ENCODE results near the gene COL6A3.

COL6A3 gene

DNA sequence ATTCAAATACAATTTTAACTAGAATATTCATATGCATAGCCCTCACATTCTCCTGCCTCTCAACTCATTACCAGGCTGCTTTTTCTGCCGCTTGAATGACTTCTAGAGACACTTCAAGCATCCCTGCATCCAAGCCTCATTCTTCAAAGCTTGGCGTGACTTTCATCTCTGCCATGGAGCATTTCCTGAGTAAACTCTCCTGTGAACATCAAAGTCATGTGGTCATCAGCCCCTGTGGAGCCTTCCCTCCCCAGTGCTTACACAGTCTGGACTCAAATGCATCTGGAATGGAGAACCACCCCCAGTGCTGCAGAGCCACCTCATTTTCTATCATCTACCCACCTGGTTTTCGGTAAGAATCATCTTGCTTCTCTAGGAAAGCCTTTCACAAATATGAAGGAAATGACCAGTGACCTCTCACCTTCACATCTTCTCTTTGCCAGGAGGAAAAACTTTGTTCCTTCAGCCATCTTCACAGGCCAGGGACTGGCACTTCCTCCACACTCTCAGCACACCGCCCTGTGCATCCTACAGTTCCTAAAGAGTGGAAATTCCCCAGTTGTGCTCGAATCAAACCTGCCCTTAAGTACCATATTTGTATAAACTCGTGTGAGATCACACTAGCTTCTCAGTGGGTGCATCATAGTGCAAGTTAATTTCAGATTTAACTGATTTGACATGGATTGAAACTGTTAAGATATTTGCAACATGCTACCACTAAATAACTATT lies 116.4 kb downstream of the COL6A3 start:
- no peak for DNase-seq (ENCODE audit: low read depth in 2 of 2)

DNA sequence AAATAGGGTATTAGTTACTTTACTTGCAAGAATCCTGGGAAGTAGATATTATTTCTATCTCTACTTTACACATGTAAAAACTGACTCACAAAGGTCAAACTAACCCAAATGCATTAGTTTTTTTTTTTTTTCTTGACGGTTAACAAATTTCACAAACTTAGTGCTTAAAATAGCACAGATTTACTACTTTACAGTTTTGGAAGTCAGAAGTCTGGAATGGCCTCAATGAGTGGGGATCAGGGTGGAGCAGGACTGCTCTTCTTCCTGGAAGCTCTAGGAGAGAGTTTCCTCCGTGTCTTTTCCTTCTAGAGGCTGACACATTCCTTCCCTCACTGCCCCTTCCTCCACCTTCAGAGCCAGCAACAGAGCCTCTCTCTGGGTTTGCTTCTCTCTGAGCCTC lies 117.2 kb downstream of the COL6A3 start:
- DNase-seq (ENCODE audit: low read depth in 2 of 2): peak; percentile 69 to 70

DNA sequence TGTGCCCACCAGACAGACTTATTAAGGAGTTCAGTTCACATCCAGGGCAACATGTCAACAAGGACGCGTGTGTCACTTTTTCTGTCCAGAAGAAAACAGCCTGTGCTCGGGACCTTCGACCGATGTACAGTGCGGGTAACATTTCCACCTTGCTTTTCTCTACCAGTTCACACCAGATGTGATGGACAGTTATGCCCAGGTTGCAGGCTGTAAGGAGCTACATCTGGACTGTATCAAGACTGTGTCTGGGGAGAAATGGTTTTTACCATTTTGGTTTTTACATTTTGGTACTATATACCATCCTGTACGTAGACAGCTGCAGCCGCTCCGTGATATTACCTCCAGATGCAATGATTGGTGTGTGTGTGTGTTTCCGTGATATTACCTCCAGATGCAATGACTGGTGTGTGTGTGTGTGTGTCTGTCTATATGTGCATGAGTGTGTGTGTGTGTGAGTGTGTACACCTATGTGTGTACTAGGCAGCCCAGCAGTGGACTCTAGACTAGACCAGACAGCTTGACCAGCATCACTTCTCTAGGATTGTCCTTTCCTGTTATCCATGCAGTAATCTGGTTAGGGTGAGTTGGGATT lies 118.0 kb downstream of the COL6A3 start:
- no peak for DNase-seq (ENCODE audit: low read depth in 2 of 2)

DNA sequence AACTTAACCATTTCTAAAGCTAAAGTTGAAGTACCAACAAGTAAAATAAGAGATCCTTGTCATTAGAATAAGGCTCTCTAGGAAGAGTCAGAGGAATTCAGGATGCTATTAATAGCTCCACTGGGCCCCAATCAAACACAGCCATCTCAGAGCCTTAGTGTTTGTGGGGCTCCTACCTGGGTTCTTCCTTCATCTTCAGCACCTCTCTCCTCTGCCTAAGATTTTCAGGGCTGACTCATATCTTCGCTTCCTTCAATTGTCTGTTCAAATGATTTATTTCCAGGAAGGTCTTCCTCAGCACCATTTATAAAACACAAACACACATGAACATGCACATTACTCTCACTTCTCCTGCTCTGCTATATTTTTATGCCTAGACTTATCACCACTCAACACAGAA lies 119.5 kb downstream of the COL6A3 start:
- no peak for DNase-seq (ENCODE audit: low read depth in 2 of 2)

DNA sequence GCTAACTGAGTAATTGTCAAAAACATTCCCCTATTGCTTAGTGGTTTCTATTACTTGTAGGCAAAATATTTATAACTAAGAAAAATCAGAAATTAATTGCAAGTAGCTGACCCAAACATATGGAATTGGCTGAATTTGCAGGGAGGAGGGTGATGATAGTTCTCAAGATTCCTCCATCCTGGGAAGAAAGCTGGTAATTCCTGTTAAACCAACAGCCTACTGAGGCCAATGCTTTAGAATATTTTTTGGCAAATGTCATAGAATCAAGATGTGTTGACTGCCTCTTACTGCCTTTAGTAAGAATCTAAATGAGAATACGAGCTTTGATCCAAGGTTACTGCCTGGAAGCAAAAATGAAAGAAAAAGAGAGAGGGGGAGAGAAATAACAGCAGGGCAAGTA lies 120.0 kb downstream of the COL6A3 start:
- peak; percentile 91 to 93 for DNase-seq (ENCODE audit: low read depth in 2 of 2)

DNA sequence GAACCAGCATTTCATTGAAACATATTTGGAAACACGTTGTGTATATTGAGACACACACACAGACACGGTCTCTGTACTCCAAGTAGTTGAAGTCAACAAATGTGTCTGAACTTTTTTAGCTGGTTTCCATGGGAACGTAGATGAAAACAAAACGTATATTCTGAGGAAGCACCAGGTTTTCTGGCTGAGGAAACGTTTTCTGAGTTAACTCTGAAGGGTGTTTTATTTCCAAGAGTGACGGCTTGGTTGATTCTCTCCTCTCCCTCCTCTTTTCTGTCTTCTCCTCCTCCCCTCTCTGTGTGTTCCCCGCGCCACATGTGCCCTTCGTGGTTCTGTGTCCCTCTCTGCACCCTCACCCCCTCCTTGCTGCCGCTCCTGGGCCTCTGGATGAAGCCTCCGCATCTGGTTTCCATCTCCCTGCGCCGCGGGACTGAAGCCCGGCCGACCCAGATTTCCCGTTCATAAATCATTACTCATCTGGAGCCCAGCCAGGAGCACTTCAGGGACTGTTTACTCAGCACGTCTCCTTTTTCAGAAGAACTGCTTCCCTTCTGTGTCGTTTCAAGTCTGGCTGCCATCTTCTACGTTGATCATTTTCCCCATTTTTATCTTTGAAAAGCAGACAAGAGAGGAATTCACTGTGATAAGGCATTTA lies 122.7 kb downstream of the COL6A3 start:
- peak; percentile 99 for DNase-seq (ENCODE audit: low read depth in 2 of 2)

DNA sequence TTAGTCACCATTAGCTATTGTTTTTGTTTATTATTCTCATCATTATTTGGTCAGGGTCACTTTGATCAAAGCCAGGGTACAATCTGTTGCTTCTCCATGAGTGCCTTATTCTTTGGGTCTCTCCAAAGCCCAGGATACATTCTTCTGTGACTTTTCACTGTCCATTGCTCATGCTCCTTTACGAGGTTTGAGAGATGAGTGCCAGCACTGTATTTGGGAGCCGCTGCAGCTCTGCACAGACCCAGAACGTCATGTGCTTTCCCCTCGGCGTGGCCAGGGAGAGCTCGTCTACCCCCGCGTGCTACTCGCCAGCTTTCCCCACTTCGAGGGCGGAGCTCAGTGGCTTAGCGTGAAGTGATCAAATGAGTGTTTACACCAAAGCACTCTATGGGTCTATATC lies 123.7 kb downstream of the COL6A3 start:
- DNase-seq (ENCODE audit: low read depth in 2 of 2): no peak

DNA sequence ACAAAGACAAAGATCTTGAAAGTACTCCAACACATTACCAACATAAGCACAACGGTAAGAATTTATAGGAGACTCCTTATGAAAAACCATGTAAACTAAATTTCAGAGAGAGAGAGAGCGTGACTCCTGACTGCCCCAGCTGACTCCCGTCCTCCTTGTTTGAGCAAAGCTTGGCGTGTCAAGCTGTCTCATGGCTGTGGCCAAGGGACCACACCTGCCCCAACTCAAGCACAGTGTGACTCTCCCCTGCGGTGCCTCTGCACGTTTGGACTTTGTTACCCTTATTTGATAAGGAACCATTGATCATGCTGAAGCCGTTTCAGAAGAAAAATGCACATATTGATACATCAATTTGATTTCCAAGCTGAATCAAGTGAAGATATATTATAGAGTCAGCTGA lies 124.8 kb downstream of the COL6A3 start:
- no peak for DNase-seq (ENCODE audit: low read depth in 2 of 2)

DNA sequence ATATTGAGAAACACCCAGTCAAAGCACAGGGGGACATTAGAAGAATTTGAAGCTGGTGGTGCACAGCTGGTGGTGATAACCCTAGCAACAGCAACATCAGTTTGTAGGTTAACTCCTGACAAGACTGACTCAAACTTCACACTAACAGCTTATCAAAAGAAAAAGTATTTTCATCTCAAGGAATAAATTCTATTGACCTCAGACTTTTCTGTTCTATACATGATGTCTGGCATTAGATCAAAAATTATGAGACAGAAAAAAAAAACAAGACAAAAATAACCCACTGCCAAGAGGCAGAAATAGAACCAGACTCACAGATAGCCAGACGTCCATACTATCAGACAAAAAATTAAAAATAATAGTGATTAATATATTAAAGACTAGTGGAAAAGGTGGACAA lies 126.1 kb downstream of the COL6A3 start:
- DNase-seq (ENCODE audit: low read depth in 2 of 2): no peak

DNA sequence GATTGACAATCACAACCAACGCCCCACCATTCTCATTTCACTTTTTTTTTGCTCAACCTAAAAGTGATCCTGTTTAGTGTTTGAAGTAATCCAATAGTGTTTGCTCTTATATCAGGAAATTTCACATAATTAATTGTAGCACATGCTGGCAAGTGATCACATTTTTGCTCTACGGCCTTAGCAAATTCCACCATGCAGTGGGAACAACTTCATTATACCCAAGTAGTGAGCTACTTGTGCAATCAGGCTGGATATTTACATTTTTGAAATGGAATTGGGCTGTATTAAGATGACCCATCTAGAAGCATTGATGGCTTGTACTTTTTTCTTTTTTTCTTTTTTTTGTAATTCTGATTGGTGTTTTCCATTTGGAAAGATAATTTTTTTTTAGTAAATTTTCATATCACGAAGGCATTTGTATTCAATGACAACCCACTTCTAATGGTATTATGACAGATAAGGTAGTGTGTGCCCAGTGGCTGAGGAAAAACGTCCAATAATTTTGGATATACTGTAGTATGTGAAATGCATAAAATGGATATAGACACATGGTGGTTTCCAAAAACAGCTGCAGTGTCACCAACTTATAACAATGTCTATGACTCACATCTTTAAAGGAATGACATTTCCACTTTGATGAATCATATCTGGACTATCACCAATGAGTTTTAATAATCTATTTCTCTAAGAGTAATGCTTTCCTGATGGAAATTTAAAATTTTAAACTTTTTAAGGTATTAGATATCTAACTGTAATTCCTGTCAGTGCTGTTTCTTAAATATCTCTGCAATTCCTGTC lies 130.6 kb downstream of the COL6A3 start:
- no peak for DNase-seq (ENCODE audit: low read depth in 2 of 2)

DNA sequence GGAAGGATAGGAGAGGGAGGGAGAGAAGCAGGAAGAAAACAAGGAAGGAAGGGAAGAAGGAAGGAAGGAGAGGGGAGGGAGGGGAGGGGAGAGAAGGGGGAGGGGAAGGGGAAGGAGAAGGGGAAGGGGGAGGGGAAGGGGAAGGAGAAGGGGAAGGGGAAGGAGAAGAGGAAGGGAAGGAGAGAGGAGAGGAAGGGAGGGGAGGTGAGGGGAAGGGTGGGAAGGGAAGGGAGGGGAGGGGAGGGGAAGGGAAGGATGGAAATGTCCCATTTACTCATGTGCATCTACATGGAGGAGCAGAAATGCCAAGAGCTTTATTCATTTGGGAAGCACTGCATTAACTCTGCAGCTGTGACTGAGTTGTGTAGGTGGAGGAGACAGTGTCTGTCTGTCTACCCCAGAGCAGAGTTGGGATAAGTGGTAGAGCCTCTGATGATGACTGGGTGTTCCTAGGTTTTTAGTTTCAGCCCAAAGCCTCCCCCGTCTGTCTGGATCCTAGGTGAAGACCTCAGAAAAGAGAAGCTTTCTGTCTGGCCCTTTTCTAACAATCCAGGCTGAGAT lies 131.3 kb downstream of the COL6A3 start:
- DNase-seq (ENCODE audit: low read depth in 2 of 2): no peak

DNA sequence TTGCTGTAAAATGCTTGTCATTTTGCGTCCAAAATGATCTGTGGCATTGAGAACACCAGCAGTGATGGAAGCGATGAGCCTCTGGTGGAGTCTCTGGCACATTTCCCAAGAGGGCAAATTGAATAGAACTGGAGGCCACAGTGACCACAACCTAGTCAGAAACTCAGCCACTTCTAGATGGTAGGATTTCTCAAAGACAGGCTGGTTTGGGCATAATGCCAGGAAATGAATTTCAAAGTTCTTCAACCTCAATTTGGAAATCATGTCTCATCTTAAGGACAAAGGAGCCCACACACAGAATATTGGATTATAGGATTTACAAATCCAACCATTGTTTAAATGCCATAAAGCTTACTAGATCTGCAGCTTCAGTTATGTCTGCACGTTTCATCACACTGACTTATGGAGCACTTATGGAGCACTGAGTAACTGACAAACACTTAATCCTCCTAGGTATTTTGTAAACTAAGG lies 132.1 kb downstream of the COL6A3 start:
- peak; percentile 97 to 98 for DNase-seq (ENCODE audit: low read depth in 2 of 2)

DNA sequence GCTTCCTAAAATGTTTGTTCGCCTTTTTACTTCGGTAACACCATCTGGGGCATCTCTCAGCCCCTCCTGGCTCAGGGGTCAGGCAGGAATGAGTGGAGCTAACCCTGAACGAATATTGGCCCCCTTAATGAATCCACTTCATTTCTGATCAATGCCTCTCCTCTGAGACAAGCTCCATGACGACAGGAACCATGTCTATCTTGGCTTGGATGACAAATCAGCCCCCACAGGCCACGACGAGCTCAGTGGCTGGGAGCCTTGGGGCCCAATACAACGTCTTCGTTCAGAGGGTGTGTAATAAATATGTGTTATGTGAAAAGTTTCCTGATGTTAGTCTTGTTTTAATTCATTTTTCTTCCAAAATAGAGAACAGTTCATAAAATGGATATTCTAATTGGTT lies 133.0 kb downstream of the COL6A3 start:
- DNase-seq (ENCODE audit: low read depth in 2 of 2): no peak

DNA sequence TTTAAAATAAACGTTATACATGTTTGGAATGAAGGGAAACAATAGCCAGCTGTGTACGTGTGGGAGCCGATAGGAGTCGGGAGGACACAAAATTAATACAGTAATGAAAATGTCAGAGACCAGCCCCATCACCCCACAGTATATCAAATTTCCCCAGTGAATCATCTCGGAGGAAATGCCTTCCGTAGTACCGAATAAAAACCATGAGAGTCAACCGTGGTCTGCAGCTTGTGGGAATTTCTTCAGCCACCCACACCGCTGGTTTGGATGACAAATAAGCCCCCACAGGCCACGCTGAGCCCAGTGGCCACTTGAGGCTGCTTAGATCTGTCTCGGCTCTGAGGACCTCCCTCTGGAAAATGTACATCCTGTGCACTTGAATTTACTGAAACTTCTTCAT lies 133.7 kb downstream of the COL6A3 start:
- DNase-seq (ENCODE audit: low read depth in 2 of 2): peak; percentile 98

DNA sequence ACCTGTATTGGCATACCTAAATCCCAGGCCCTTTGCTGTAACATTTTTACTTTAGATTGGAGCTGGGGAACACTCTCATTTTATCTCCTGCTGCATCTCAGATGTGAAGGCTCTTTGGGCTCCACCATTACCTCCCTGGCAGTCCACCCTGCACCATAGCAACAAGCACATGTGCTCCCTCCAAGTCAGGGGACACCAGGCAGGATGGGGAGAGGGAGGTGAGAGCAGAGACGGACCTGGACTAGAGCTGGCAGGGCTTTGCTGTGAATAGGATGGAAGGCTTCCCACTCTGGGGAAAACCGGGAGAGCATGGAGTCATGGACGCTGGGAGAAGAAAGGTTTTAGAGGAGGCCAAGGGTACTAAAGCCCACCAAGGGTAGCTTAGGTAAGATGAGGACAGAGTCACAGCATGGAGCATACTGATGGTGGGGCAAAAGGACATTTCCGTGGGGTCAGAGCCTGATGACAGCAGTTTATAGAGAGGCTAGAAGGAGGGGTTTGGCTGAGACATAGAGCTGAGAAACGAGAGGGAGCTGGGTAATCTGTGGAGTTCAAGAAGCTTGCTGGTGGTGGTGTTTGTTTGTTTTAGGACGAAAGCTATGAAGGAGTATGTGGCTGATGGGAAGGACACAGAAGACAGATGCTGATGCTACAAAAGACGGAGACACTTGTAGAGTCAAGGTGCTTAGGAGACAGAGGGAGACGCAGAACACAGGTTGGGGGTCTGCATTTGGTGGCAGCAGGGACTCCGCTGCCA lies 134.8 kb downstream of the COL6A3 start:
- no peak for DNase-seq (ENCODE audit: low read depth in 2 of 2)

DNA sequence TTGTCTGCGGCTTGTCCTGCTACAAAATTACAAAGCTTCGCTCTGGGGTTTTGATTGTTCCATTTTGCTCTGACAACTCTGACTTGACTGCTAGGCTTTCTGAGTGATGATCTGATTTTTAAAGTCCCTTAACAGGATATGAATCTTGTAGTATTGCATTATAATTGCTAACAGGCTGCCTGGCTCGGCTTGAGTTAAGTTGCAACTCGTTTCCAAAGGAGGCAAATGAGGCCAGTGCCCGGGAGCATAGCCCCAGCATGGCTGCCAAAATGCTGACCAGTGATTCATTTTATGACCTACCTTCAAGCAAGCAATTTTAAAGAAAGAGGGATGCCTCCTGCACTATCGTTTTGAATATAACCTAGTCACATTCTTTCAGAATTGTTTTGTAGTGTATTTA lies 135.4 kb downstream of the COL6A3 start:
- peak; percentile 84 to 85 for DNase-seq (ENCODE audit: low read depth in 2 of 2)

DNA sequence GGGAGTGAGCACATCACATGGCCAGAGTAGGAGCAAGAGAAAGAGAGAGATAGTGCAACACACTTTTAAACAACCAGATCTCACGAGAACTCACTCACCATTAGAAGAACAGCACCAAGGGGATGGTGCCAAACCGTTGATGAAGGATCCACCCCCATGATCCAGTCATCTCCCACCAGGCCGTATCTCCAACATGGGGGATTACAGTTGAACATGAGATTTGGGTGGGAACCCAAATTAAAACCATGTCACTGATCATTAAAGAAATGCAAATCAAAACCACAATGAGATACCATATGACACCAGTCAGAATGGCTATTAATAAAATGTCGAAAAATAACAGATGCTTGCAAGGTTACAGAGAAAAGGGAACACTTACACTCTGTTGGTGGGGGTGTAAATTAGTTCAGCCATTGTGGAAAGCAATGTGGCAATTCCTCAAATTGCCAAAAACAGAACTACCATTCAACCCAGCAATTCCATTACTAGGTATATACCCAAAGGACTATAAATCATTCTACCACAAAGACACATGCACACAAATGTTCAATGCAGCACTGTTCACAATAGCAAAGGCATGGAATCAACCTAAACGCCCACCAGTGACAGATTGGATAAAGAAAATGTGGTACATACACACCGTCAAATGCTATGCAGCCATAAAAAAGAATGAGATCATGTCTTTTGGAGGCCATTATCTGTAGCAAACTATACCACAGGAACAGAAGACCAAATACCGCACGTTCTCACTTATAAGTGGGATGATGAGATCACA lies 137.1 kb downstream of the COL6A3 start:
- DNase-seq (ENCODE audit: low read depth in 2 of 2): peak; percentile 82 to 83

Measured in fibroblast of skin of left quadriceps (primary cell).